GM18502 (cell line): ENCODE data around the gene ZDHHC19.
"Not testable (repeated sequence)": the region's sequence is repeated elsewhere in the genome, so short reads cannot be mapped to it uniquely, and the experiment has no call there.

ENCODE experiments used
- ATAC-seq: cut with Tn5 transposase; IDR thresholded peaks from one replicate; pipeline ENCODE4 v1.9.1; 2021; ENCODE audit warnings: mild to moderate bottlenecking; ENCODE audit not compliant: unreplicated experiment, poor library complexity

Gene ZDHHC19

GRCh38 chr3:196207159-196207832 lies 3.9 kb downstream of the ZDHHC19 start:
- no peak for ATAC-seq

GRCh38 chr3:196205442-196206205 lies 5.6 kb downstream of the ZDHHC19 start:
- not testable (repeated sequence) for ATAC-seq

GRCh38 chr3:196203846-196204245 lies 7.4 kb downstream of the ZDHHC19 start:
- ATAC-seq: no peak

- ATAC-seq: no peak
Measured at GRCh38 chr3:196202516-196202970, 8.7 kb downstream of the ZDHHC19 start.

- ATAC-seq: no peak
Measured at GRCh38 chr3:196198771-196199753, 12.1 kb downstream of the ZDHHC19 start.

- ATAC-seq: no peak
Measured at GRCh38 chr3:196198081-196198675, 13.0 kb downstream of the ZDHHC19 start.

- no peak for ATAC-seq
Measured at GRCh38 chr3:196197524-196197923, 13.7 kb downstream of the ZDHHC19 start.

GRCh38 chr3:196195664-196196265 lies 15.4 kb downstream of the ZDHHC19 start:
- ATAC-seq: no peak

GRCh38 chr3:196194542-196194915 lies 16.7 kb downstream of the ZDHHC19 start:
- no peak for ATAC-seq

- ATAC-seq: no peak
Measured at GRCh38 chr3:196193736-196194541, 17.3 kb downstream of the ZDHHC19 start.

GRCh38 chr3:196193133-196193735 lies 18.0 kb downstream of the ZDHHC19 start:
- ATAC-seq: no peak

GRCh38 chr3:196192524-196193051 lies 18.6 kb downstream of the ZDHHC19 start:
- ATAC-seq: peak; percentile 50

- peak; percentile 32 for ATAC-seq
Measured at GRCh38 chr3:196192036-196192523, 19.1 kb downstream of the ZDHHC19 start.

GRCh38 chr3:196189566-196190347 lies 21.4 kb downstream of the ZDHHC19 start:
- no peak for ATAC-seq

GRCh38 chr3:196186651-196187573 lies 24.3 kb downstream of the ZDHHC19 start:
- peak; percentile 42 for ATAC-seq

GRCh38 chr3:196184881-196185280 lies 26.3 kb downstream of the ZDHHC19 start:
- ATAC-seq: no peak

- ATAC-seq: not testable (repeated sequence)
Measured at GRCh38 chr3:196184169-196184432, 27.1 kb downstream of the ZDHHC19 start.
